K562 (cell line): ENCODE data around the gene LRRC4B. TPM values are rescaled to one million over a fixed set of nuclear protein-coding genes. Genes with fewer than 3 reads are reported as not detected.

Experiments used
- PHF21A ChIP-seq: fragments of 450-650 bp; IDR thresholded peaks from 2 replicates; pipeline ENCODE4 v1.6.1; 2017; ENCODE audit warnings: low read depth, borderline replicate concordance
- POLR2H ChIP-seq: IDR thresholded peaks from 2 replicates; pipeline ENCODE4 v1.6.1; 2016; ENCODE audit warnings: missing genetic modification characterization, low read depth, mild to moderate bottlenecking, control low read depth, missing compliant biosample characterization, moderate library complexity
- RUNX1 ChIP-seq: sonication (generic); IDR thresholded peaks from 2 replicates; pipeline ENCODE4 v1.6.1; 2016; ENCODE audit warnings: antibody characterized with exemption, low read depth
- polyA plus RNA-seq, 8 experiments: library from polyadenylated mRNA; depleted of rRNA in 4 of 8; stranded (reverse) in 5 of 8; unstranded in 3 of 8; fragments of >200 nt; fragmentation: Nextera tagmentation in 2 of 8; fragmentation: Illumina TruSeq in 1 of 8; extraction: Ambion mirVana in 2 of 8; extraction: Trizol in 1 of 8; gene quantifications; 2 replicates each; pipeline versions ENCODE4 v1.2.1 to v1.2.3, GENCODE V29; 2011 to 2014; ENCODE audit warnings: inconsistent platforms in 1 of 8, missing spikeins in 1 of 8
- total RNA-seq, 7 experiments: library from RNA; depleted of rRNA in 6 of 7; stranded (reverse); fragments of >200 nt in 6 of 7; fragmentation: Illumina TruSeq in 2 of 7; extraction: Trizol in 2 of 7; gene quantifications; 2 replicates each; pipeline versions ENCODE4 v1.2.1 to v1.2.3, GENCODE V29; 2011 to 2021; ENCODE audit warnings: low replicate concordance in 1 of 7
- TF ChIP-seq, protein P1 (sequence below): fragments of 250-450 bp; sonication (Bioruptor Pico); IDR thresholded peaks from 2 replicates; pipeline ENCODE4 v1.4.0; 2020
- TF ChIP-seq, protein P2 (sequence below), 2 experiments: fragments of 450-650 bp in 1 of 2; IDR thresholded peaks; 2 replicates each; pipeline ENCODE4 v1.6.1; 2011 to 2017; ENCODE audit warnings: low read depth in 2 of 2, antibody characterized with exemption in 1 of 2, borderline replicate concordance in 1 of 2, low read length in 1 of 2, mild to moderate bottlenecking in 1 of 2, mixed read lengths in 1 of 2; ENCODE audit not compliant: control insufficient read depth in 1 of 2
- TF ChIP-seq, protein P3 (sequence below): fragments of 250-450 bp; sonication (Bioruptor Pico); IDR thresholded peaks from 2 replicates; pipeline ENCODE4 v1.8.0; 2021; ENCODE audit warnings: moderate library complexity, mild to moderate bottlenecking, inconsistent platforms
- TF ChIP-seq, protein P4 (sequence below): sonication (generic); formaldehyde crosslinking; IDR thresholded peaks from 2 replicates; pipeline ENCODE4 v1.8.1; 2023; ENCODE audit warnings: mild to moderate bottlenecking, missing genetic modification reagents

LRRC4B gene
- total and polyA plus RNA-seq, 9 of the 15 experiments (the other 6 are each of a cell fraction or from before 2014, with no cell fraction given): 0.18 to 9.6 (median 2.9) TPM; not detected in 2

DNA sequence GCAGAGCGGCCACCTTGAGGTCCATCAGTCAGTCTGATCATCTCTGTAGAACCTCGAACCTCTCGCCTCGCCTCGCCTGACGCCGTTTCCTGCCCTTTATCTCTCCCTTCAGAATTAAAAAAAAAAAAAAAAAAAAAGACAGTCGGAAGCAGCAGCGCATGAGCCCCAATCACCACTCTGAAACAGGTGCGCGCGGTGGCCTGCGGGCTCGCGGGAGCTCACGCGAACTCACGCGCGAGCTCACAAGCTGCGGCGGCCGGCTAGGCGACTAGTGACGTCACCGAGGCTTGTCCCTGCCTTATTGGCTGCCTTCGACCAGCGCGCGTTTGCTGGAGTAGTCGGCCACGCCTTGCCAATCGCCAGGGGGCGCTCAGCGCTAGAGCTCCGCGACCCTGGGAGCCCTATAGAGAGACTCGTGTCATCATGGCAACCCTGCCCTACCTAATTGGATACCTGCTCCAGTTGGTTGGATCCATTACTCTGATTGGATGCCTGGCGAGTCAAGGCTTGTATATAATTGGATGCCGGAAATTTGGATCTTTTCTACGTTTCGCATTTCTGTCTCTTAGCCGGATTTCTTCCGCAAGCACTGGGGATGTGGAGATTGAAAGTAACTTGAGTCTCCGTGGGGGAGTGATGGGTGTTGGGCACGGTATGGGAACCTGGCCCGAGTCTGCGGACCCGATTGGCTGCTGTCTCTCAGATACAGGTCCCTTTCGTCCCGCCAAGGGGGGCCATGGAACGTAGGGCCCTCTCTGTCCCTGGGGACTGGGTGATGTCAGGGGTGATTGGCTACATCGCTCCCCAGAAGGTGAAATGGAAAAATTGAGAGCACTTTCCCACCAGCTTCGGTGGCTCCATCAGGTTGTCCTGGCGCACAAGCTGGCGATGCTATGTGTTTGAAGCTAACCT is 39.9 kb upstream of the LRRC4B start (continued):
- TF ChIP-seq, protein P1, sequence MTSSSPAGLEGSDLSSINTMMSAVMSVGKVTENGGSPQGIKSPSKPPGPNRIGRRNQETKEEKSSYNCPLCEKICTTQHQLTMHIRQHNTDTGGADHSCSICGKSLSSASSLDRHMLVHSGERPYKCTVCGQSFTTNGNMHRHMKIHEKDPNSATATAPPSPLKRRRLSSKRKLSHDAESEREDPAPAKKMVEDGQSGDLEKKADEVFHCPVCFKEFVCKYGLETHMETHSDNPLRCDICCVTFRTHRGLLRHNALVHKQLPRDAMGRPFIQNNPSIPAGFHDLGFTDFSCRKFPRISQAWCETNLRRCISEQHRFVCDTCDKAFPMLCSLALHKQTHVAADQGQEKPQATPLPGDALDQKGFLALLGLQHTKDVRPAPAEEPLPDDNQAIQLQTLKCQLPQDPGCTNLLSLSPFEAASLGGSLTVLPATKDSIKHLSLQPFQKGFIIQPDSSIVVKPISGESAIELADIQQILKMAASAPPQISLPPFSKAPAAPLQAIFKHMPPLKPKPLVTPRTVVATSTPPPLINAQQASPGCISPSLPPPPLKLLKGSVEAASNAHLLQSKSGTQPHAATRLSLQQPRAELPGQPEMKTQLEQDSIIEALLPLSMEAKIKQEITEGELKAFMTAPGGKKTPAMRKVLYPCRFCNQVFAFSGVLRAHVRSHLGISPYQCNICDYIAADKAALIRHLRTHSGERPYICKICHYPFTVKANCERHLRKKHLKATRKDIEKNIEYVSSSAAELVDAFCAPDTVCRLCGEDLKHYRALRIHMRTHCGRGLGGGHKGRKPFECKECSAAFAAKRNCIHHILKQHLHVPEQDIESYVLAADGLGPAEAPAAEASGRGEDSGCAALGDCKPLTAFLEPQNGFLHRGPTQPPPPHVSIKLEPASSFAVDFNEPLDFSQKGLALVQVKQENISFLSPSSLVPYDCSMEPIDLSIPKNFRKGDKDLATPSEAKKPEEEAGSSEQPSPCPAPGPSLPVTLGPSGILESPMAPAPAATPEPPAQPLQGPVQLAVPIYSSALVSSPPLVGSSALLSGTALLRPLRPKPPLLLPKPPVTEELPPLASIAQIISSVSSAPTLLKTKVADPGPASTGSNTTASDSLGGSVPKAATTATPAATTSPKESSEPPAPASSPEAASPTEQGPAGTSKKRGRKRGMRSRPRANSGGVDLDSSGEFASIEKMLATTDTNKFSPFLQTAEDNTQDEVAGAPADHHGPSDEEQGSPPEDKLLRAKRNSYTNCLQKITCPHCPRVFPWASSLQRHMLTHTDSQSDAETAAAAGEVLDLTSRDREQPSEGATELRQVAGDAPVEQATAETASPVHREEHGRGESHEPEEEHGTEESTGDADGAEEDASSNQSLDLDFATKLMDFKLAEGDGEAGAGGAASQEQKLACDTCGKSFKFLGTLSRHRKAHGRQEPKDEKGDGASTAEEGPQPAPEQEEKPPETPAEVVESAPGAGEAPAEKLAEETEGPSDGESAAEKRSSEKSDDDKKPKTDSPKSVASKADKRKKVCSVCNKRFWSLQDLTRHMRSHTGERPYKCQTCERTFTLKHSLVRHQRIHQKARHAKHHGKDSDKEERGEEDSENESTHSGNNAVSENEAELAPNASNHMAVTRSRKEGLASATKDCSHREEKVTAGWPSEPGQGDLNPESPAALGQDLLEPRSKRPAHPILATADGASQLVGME: no peak
- TF ChIP-seq PHF21A (no peak), POLR2H (tag) (no peak), RUNX1 (no peak)
- TF ChIP-seq, protein P2, sequence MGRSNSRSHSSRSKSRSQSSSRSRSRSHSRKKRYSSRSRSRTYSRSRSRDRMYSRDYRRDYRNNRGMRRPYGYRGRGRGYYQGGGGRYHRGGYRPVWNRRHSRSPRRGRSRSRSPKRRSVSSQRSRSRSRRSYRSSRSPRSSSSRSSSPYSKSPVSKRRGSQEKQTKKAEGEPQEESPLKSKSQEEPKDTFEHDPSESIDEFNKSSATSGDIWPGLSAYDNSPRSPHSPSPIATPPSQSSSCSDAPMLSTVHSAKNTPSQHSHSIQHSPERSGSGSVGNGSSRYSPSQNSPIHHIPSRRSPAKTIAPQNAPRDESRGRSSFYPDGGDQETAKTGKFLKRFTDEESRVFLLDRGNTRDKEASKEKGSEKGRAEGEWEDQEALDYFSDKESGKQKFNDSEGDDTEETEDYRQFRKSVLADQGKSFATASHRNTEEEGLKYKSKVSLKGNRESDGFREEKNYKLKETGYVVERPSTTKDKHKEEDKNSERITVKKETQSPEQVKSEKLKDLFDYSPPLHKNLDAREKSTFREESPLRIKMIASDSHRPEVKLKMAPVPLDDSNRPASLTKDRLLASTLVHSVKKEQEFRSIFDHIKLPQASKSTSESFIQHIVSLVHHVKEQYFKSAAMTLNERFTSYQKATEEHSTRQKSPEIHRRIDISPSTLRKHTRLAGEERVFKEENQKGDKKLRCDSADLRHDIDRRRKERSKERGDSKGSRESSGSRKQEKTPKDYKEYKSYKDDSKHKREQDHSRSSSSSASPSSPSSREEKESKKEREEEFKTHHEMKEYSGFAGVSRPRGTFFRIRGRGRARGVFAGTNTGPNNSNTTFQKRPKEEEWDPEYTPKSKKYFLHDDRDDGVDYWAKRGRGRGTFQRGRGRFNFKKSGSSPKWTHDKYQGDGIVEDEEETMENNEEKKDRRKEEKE (IDR thresholded peaks at IDR 0.05; ENCODE audit: borderline replicate concordance in 1 of 2, control insufficient read depth in 1 of 2, low read depth in 2 of 2, low read length in 1 of 2): no peak
- TF ChIP-seq, protein P3, sequence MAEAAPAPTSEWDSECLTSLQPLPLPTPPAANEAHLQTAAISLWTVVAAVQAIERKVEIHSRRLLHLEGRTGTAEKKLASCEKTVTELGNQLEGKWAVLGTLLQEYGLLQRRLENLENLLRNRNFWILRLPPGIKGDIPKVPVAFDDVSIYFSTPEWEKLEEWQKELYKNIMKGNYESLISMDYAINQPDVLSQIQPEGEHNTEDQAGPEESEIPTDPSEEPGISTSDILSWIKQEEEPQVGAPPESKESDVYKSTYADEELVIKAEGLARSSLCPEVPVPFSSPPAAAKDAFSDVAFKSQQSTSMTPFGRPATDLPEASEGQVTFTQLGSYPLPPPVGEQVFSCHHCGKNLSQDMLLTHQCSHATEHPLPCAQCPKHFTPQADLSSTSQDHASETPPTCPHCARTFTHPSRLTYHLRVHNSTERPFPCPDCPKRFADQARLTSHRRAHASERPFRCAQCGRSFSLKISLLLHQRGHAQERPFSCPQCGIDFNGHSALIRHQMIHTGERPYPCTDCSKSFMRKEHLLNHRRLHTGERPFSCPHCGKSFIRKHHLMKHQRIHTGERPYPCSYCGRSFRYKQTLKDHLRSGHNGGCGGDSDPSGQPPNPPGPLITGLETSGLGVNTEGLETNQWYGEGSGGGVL (CRISPR knock-in tag): no peak
- TF ChIP-seq, protein P4, sequence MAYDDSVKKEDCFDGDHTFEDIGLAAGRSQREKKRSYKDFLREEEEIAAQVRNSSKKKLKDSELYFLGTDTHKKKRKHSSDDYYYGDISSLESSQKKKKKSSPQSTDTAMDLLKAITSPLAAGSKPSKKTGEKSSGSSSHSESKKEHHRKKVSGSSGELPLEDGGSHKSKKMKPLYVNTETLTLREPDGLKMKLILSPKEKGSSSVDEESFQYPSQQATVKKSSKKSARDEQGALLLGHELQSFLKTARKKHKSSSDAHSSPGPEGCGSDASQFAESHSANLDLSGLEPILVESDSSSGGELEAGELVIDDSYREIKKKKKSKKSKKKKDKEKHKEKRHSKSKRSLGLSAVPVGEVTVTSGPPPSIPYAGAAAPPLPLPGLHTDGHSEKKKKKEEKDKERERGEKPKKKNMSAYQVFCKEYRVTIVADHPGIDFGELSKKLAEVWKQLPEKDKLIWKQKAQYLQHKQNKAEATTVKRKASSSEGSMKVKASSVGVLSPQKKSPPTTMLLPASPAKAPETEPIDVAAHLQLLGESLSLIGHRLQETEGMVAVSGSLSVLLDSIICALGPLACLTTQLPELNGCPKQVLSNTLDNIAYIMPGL (CRISPR knock-in tag): no peak
